Neuronal stem cell (in vitro differentiated cells): ENCODE data around the gene GLIS1.
A peak's percentile ranks its signal among the peaks of the same experiment; 100 is the strongest.

Experiments
- DNase-seq: peaks from one replicate; pipeline ENCODE4 v3.0.0-alpha.2; 2013; ENCODE audit warnings: low spot score
- H2AFZ ChIP-seq: one replicate; pipeline ENCODE4 v1.6.1; 2013; ENCODE audit warnings: mild to moderate bottlenecking, low read length, inconsistent platforms
- H2AK5ac ChIP-seq: 2 replicates; pipeline ENCODE4 v1.6.1; 2013; ENCODE audit warnings: low read depth, mild to moderate bottlenecking, inconsistent platforms, low read length, moderate library complexity, mixed read lengths
- H2BK120ac ChIP-seq: 2 replicates; pipeline ENCODE4 v1.6.1; 2013; ENCODE audit warnings: low read depth, mild to moderate bottlenecking, inconsistent platforms, low read length, moderate library complexity, mixed read lengths
- H2BK12ac ChIP-seq: one replicate; pipeline ENCODE4 v1.6.1; 2013; ENCODE audit warnings: low read length, inconsistent platforms
- H2BK15ac ChIP-seq: 2 replicates; pipeline ENCODE4 v1.6.1; 2013; ENCODE audit warnings: mild to moderate bottlenecking, low read length, inconsistent platforms, mixed read lengths
- H2BK5ac ChIP-seq: one replicate; pipeline ENCODE4 v1.6.1; 2013; ENCODE audit warnings: inconsistent platforms, mild to moderate bottlenecking, low read length, moderate library complexity
- H3K14ac ChIP-seq: one replicate; pipeline ENCODE4 v1.6.1; 2013; ENCODE audit warnings: low read length, inconsistent platforms
- H3K18ac ChIP-seq: 2 replicates; pipeline ENCODE4 v1.6.1; 2013; ENCODE audit warnings: low read length, inconsistent platforms
- H3K23ac ChIP-seq: 2 replicates; pipeline ENCODE4 v1.6.1; 2013; ENCODE audit warnings: low read depth, mild to moderate bottlenecking, mixed read lengths, low read length, inconsistent platforms; ENCODE audit not compliant: poor library complexity
- H3K27ac ChIP-seq: replicated peaks from 3 replicates; pipeline ENCODE4 v1.5.1; 2013; ENCODE audit warnings: low read length, inconsistent platforms
- H3K27me3 ChIP-seq, 3 experiments: 2 replicates each; pipeline ENCODE4 v1.6.1; 2013; ENCODE audit warnings: low read length in 3 of 3, mild to moderate bottlenecking in 2 of 3, inconsistent platforms in 1 of 3, low read depth in 1 of 3, mixed read lengths in 1 of 3, moderate library complexity in 1 of 3; ENCODE audit not compliant: control insufficient read depth in 3 of 3, insufficient read depth in 3 of 3
- H3K36me3 ChIP-seq, 2 donors: replicated peaks in 1 of 2; 2 replicates each; pipeline ENCODE4 v1.6.1; 2013; ENCODE audit warnings: low read length in 2 of 2; ENCODE audit not compliant: control insufficient read depth in 2 of 2, insufficient read depth in 2 of 2
- H3K4ac ChIP-seq: 2 replicates; pipeline ENCODE4 v1.6.1; 2013; ENCODE audit warnings: inconsistent platforms, mild to moderate bottlenecking, low read length, moderate library complexity
- H3K4me1 ChIP-seq, 2 donors: 1 replicate in 1 of 2; 2 replicates in 1 of 2; pipeline ENCODE4 v1.6.1; 2013; ENCODE audit warnings: low read length in 2 of 2, low read depth in 1 of 2; ENCODE audit not compliant: control insufficient read depth in 2 of 2, insufficient read depth in 1 of 2
- H3K4me2 ChIP-seq: one replicate; pipeline ENCODE4 v1.6.1; 2013; ENCODE audit warnings: mild to moderate bottlenecking, low read length, inconsistent platforms; ENCODE audit not compliant: insufficient read depth, poor library complexity, severe bottlenecking
- H3K4me3 ChIP-seq, 2 donors: 2 replicates each; pipeline ENCODE4 v1.5.1; 2013; ENCODE audit warnings: low read length in 2 of 2, mild to moderate bottlenecking in 2 of 2, inconsistent platforms in 1 of 2, moderate library complexity in 1 of 2
- H3K79me1 ChIP-seq: one replicate; pipeline ENCODE4 v1.6.1; 2013; ENCODE audit warnings: low read depth, mild to moderate bottlenecking, inconsistent platforms, low read length, moderate library complexity
- H3K9ac ChIP-seq: one replicate; pipeline ENCODE4 v1.6.1; 2013; ENCODE audit warnings: mild to moderate bottlenecking, low read depth, low read length, inconsistent platforms; ENCODE audit not compliant: poor library complexity
- H3K9me3 ChIP-seq, 2 donors: replicated peaks in 1 of 2; 2 replicates each; pipeline versions ENCODE3 to v1.6.1; 2013; ENCODE audit warnings: low read length in 2 of 2, mild to moderate bottlenecking in 2 of 2, inconsistent platforms in 1 of 2, low read depth in 1 of 2, mixed read lengths in 1 of 2, moderate library complexity in 1 of 2; ENCODE audit not compliant: control insufficient read depth in 2 of 2, insufficient read depth in 1 of 2
- H4K8ac ChIP-seq: one replicate; pipeline ENCODE4 v1.6.1; 2013; ENCODE audit warnings: low read depth, mild to moderate bottlenecking, inconsistent platforms, low read length, moderate library complexity
- H4K91ac ChIP-seq: one replicate; pipeline ENCODE4 v1.6.1; 2013; ENCODE audit warnings: low read length, low read depth, mild to moderate bottlenecking, inconsistent platforms; ENCODE audit not compliant: poor library complexity
- WGBS, 2 donors: extraction: QIAGEN DNeasy Blood & Tissue Kit; methylation state at CpG; one replicate each; pipeline ENCODE4 v1.1.7; 2013; ENCODE audit warnings: missing lambda C conversion rate in 2 of 2, mixed read lengths in 1 of 2; ENCODE audit not compliant: insufficient read length in 2 of 2, insufficient replicate concordance in 1 of 2; ENCODE audit errors: extremely low coverage in 2 of 2; 5-methylcytosine and 5-hydroxymethylcytosine counted together

The GLIS1 gene

GRCh38 chr1:53503433-53504217 lies 235.3 kb downstream of the GLIS1 start:
- H3K4me3 ChIP-seq, result no peak overlapping the region
- H3K4ac ChIP-seq, result peak overlapping the region; percentile 94
- H2BK5ac ChIP-seq, result peak overlapping the region; percentile 96
- peak overlapping the region; percentile 92 for H2BK120ac ChIP-seq
- H3K23ac ChIP-seq, result peak overlapping the region; percentile 69
- peak overlapping the region; percentile 4 for H4K8ac ChIP-seq
- H2AK5ac ChIP-seq, result peak overlapping the region; percentile 99
- H4K91ac ChIP-seq, result peak overlapping the region; percentile 81
- peak overlapping the region; percentile 21 for H3K4me2 ChIP-seq
- peaks cover 0 to 16% (median 0%) of the 10 kb centered on the region in 3 experiments for H3K27me3 ChIP-seq
- no peaks in the 10 kb centered on the region for H3K36me3 ChIP-seq
- no peaks in the 10 kb centered on the region for H3K79me1 ChIP-seq
- peak overlapping the region; percentile 98 for H2BK15ac ChIP-seq
- peak overlapping the region; percentile 84 for H2AFZ ChIP-seq
- no CpG with 5 or more reads among the region's 27 CpGs for WGBS, 2 donors
- H2BK12ac ChIP-seq, result peak overlapping the region; percentile 82
- peak overlapping the region; percentile 50 for H3K9ac ChIP-seq
- H3K9me3 ChIP-seq, result no peaks in the 10 kb centered on the region
- peak overlapping the region; percentile 42 for H3K27ac ChIP-seq
- DNase-seq, result no peak
- peak overlapping the region; percentile 25 for H3K14ac ChIP-seq
- peak overlapping the region; percentile 92 for H3K18ac ChIP-seq
- H3K4me1 ChIP-seq, result peaks cover 13 to 46% of the 10 kb centered on the region in 2 donors

- Histone ChIP-seq H3K18ac (peak overlapping the region; percentile 92), H3K23ac (peak overlapping the region; percentile 69), H2BK5ac (peak overlapping the region; percentile 96), H3K79me1 (no peaks in the 10 kb centered on the region), H4K91ac (no peak overlapping the region), H2BK15ac (peak overlapping the region; percentile 98), H3K9me3 (no peaks in the 10 kb centered on the region), H3K4me2 (peak overlapping the region; percentile 21), H3K4ac (peak overlapping the region; percentile 94), H3K27me3 (peaks cover 0 to 16% (median 0%) of the 10 kb centered on the region in 3 experiments), H2AK5ac (peak overlapping the region; percentile 99), H2AFZ (peak overlapping the region; percentile 84), H2BK120ac (peak overlapping the region; percentile 92), H4K8ac (peak overlapping the region; percentile 4), H3K36me3 (no peaks in the 10 kb centered on the region), H3K4me1 (peaks cover 13 to 44% of the 10 kb centered on the region in 2 donors), H2BK12ac (peak overlapping the region; percentile 82), H3K9ac (peak overlapping the region; percentile 50), H3K27ac (peak overlapping the region; percentile 42), H3K14ac (peak overlapping the region; percentile 25), H3K4me3 (no peak overlapping the region)
- WGBS, 2 donors, result no CpG with 5 or more reads among the region's 7 CpGs
- no peak for DNase-seq
Observed at GRCh38 chr1:53502641-53503432, 236.1 kb downstream of the GLIS1 start.

- no CpG with 5 or more reads among the region's 21 CpGs for WGBS, 2 donors
- H2BK5ac ChIP-seq, result peak overlapping the region; percentile 94
- H2AK5ac ChIP-seq, result peak overlapping the region; percentile 99
- peak overlapping the region; percentile 99 for H4K91ac ChIP-seq
- no peaks in the 10 kb centered on the region for H3K79me1 ChIP-seq
- H3K23ac ChIP-seq, result no peak overlapping the region
- H2BK12ac ChIP-seq, result peak overlapping the region; percentile 69
- peaks cover 13 to 33% of the 10 kb centered on the region in 2 donors for H3K4me1 ChIP-seq
- peak overlapping the region; percentile 97 for H3K18ac ChIP-seq
- H2BK120ac ChIP-seq, result peak overlapping the region; percentile 92
- H4K8ac ChIP-seq, result peak overlapping the region; percentile 48
- H2BK15ac ChIP-seq, result peak overlapping the region; percentile 90
- no peak overlapping the region for H2AFZ ChIP-seq
- H3K14ac ChIP-seq, result peak overlapping the region; percentile 75
- no peak for DNase-seq
- H3K36me3 ChIP-seq, result no peaks in the 10 kb centered on the region
- no peak overlapping the region for H3K4me3 ChIP-seq
- no peak overlapping the region for H3K4ac ChIP-seq
- H3K9me3 ChIP-seq, result no peaks in the 10 kb centered on the region
- H3K4me2 ChIP-seq, result no peak overlapping the region
- peaks cover 0 to 11% (median 0%) of the 10 kb centered on the region in 3 experiments for H3K27me3 ChIP-seq
- H3K27ac ChIP-seq, result no peak overlapping the region
- no peak overlapping the region for H3K9ac ChIP-seq
Observed at GRCh38 chr1:53501065-53502005, 237.6 kb downstream of the GLIS1 start.
